AG10803 (cell line): Measurements from ENCODE around the gene DENND6A.

ENCODE experiments used
- DNase-seq: peaks from one replicate; pipeline ENCODE4 v3.0.0; 2010; ENCODE audit warnings: low read depth
- H3K4me3 ChIP-seq: 2 replicates; pipeline ENCODE4 v1.5.1; 2011; ENCODE audit warnings: mild to moderate bottlenecking, low read length, control low read depth
- TF ChIP-seq, protein P1 (sequence below): conservative IDR thresholded peaks from 2 replicates; pipeline ENCODE4 v1.5.1; 2011; ENCODE audit warnings: mild to moderate bottlenecking, low read length, control low read depth, inconsistent platforms

The DENND6A gene

DNA sequence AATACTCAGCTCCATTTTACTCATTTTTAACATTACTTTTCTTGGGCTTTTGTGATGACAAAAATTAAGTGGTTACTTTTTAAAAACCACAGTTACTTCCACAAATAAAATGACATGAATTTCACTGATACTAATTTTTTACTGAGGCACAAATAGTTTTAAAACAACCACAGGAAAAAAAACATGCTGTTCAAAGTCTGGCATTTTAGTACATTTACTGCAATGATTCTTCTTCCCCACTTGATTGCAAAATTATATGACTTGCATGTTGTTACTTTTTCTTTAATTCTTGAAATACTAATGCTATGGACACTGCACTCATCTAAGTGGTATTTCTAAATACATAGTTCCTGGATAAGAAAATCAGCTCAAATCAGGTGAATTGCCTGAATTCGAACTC is 38.4 kb upstream of the DENND6A start:
- DNase-seq: peak; percentile 72
- H3K4me3 ChIP-seq: no peak overlapping the region
- TF ChIP-seq, protein P1, sequence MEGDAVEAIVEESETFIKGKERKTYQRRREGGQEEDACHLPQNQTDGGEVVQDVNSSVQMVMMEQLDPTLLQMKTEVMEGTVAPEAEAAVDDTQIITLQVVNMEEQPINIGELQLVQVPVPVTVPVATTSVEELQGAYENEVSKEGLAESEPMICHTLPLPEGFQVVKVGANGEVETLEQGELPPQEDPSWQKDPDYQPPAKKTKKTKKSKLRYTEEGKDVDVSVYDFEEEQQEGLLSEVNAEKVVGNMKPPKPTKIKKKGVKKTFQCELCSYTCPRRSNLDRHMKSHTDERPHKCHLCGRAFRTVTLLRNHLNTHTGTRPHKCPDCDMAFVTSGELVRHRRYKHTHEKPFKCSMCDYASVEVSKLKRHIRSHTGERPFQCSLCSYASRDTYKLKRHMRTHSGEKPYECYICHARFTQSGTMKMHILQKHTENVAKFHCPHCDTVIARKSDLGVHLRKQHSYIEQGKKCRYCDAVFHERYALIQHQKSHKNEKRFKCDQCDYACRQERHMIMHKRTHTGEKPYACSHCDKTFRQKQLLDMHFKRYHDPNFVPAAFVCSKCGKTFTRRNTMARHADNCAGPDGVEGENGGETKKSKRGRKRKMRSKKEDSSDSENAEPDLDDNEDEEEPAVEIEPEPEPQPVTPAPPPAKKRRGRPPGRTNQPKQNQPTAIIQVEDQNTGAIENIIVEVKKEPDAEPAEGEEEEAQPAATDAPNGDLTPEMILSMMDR: no peak

DNA sequence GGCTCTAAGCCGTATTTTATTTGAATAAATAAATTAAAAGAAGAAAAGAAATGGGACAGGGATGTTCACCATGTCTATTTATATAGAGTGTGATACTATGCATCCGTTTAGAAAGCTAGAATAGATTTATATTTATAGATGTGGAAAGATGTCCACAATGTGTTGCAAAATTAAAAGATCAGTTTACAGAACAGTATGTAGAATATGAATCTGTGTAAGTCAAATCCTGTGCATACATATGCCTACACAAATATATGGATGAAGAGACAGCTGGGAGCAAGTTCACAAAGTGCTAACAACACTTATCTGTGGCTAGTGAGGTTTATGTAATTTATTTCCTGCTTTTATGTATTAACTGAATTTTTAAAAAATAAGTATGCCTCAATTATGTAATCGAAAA is 37.8 kb upstream of the DENND6A start:
- DNase-seq: no peak
- TF ChIP-seq, protein P1: no peak
- H3K4me3 ChIP-seq: no peak overlapping the region

DNA sequence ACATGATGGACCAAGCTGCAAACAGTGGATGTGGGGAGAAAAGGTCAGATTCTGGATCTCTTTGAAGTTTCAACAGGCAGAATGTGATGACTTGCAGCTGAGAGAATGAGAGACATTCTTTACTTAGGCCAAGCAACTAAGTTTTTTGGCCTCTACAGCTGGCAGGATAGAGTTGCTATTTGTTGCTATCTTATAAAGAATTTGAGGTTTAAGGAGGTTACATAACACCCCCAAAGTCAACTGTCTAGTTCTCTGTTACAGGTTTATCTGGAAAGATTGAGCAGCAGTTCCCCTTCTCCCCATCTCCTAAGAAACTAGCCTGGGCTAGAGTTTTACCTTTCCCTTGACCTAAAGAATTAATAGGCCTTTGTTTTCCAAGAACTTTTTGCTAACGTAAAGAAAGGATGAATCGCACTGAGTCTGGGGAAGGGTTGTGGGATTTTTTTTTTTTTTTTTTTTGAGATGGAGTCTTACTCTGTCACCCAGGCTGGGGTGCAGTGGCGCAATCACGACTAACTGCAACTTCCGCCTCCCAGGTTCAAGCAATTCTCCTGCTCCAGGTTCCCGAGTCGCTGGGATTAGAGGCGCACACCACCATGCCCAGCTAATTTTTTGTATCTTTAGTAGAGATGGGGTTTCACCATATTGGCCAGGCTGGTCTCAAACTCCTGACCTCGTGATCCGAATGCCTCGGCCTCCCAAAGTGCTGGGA is 36.6 kb upstream of the DENND6A start:
- H3K4me3 ChIP-seq: no peak overlapping the region
- DNase-seq: peak; percentile 73
- TF ChIP-seq, protein P1: no peak

DNA sequence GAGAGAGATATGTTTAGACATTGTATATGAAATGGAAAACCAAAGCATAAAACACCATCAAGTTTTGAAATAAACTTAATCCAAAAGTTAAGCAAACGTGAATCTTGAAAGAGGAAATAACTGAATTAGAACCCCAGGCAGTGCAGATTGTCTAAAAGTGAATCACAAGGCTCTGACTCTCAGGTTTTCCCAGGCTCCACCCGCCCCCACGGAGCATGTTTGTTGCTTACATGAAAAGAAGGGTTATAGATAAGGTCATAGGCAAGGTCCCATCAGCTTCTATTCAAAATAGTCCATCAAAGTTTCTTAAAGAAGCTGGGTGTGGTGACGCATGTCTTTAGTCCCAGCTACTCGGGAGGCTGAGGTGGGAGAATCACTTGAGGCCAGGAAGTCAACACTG is 34.2 kb upstream of the DENND6A start:
- DNase-seq: no peak

DNA sequence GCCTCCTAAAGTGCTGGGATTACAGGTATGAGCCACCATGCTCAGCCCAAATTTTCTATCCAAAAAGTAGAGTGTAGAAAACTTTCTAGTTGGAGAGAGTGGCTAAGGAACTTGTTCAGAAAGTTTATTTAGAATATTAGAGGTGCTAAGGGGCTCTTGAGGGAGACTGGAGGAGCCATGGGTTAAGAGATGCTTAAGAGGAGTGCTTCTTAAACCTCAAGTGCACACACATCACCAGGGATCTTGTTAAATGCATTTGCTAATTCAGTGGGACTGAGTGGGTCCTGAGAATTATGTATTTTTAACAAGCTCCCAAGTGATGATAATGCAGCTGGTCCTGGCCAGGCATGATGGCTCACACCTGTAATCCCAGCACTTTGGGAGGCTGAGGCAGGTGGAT is 33.5 kb upstream of the DENND6A start:
- TF ChIP-seq, protein P1: no peak
- no peak for DNase-seq
- H3K4me3 ChIP-seq: no peak overlapping the region

More for the DNA sequence above, 34.2 kb upstream of the DENND6A start:
- TF ChIP-seq, protein P1: no peak
- H3K4me3 ChIP-seq: no peak overlapping the region

DNA sequence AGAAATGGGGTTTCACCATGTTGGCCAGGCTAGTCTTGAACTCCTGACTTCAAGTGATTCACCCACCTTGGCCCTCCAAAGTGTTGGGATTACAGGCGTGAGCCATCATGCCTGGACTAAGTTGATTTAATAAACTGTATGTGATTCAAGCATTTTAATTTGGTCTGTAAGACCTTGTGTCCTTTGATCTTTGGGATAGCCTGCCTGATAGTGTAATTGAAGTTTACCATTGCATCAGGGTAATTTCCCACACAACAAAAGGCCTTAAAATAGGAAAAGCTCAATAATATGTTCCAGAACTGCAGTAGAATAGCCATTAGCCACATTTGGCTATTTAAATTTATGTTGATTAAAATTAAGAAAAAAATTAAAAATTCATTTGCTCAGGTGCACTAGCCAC is 25.2 kb upstream of the DENND6A start:
- TF ChIP-seq, protein P1: no peak
- DNase-seq: no peak
- H3K4me3 ChIP-seq: no peak overlapping the region

DNA sequence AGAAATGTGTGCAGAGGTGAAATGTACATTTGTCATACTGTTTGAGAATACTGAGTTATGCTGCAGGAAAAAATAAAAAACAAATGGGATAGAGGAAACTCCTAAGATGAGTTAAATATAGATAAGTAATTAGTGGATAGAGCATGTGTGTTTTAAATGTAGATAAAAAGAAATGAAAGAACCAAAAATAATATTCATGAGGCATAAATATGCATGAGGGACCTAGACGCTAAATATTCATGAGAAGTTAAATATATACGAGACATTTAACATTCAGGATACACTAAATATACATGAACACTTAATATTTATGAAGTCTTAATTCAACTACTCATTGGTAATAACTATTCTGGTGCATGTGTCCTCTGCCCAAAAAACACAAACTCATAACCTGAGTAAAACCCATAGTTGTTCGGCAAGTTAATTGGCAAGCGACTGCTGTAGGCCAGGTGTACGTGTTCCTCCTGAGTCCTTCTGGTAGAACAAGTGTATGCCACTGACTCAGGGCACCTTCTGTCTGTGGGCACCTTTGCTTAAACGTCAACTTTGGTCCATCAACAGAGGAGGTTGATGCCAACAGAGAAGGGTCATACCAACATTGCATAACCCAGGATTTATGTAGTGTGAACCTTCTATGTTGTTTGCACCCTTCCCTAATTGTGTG is 24.5 kb upstream of the DENND6A start:
- TF ChIP-seq, protein P1: no peak
- H3K4me3 ChIP-seq: no peak overlapping the region
- DNase-seq: no peak
